GM19238 (cell line): ENCODE measurements around the gene CORO1C.
"Not testable (repeated sequence)": the region's sequence is repeated elsewhere in the genome, so short reads cannot be mapped to it uniquely, and the experiment has no call there.

Source experiments
- DNase-seq: peaks from one replicate; pipeline ENCODE4 v3.0.0; 2011; ENCODE audit warnings: low spot score; ENCODE audit not compliant: insufficient read length

Gene CORO1C

GRCh38 chr12:108635201-108635996, 95.9 kb downstream of the CORO1C start:
- DNase-seq = peak; percentile 55

- DNase-seq = no peak
Observed at GRCh38 chr12:108634341-108634751, 97.0 kb downstream of the CORO1C start.

- DNase-seq = peak; percentile 77
Observed at GRCh38 chr12:108633534-108634248, 97.6 kb downstream of the CORO1C start, which contains the start of gene SELPLG. SELPLG (minus strand) TSS chr12:108633894; CDS start chr12:108624307, 9,587 bp downstream.

- no peak for DNase-seq
Observed at GRCh38 chr12:108633081-108633533, 98.2 kb downstream of the CORO1C start.

DNA sequence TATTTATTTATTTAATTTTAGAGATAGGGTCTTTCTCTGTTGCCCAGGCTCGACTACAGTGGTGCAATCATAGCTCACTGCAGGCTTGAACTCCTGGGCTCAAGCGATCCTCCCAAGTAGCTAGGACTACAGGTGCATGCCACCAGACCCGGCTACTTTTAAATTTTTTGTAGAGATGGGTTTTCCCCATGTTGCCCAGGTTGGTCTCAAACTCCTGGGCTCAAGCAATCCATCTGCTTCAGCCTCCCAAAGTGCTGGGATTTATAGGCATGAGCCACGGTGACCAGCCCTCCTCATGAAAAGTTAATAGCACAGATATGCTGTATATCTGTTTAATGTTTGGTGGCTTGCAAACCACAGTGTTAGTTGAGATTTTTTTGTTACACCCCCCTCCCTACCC, 100.1 kb downstream of the CORO1C start:
- DNase-seq = not testable (repeated sequence)

DNA sequence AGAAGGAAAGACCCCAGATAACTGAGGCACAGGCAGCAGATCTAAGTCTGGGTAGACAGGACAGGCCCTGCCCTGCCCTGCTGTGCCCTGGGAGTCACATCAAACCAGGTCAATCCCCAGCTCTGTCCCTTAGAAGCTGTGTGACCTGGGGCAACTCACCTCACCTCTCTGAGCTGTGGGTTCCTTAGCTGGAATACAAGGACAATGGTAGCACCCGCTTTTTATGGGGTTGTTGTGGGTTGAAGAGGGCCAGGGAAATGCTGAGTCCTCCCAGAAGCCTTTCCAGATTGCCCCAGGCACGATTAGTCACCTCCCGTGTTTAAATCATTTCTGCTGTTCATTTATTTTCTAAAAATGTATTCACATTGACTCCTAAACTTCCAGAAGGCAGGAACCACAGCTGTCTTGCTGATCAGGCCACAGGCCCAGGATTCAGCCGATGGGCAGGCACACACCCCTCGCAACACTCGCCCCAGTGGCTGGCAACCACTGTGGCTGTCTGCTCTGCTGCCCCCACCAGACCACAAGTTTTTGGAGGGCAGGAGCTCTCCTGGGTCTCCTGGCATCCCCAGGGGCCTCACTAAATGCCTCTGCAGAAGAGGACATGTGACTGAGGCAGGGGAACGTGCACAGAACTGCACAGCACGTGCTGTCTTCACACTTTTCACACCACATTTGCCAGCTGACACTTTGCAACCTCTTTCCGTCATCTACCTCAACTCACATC, 100.7 kb downstream of the CORO1C start:
- no peak for DNase-seq

- DNase-seq = no peak
Observed at GRCh38 chr12:108629824-108630476, 101.4 kb downstream of the CORO1C start.

- no peak for DNase-seq
Observed at GRCh38 chr12:108629151-108629550, 102.2 kb downstream of the CORO1C start.

- no peak for DNase-seq
Observed at GRCh38 chr12:108627134-108627920, 104.0 kb downstream of the CORO1C start.

GRCh38 chr12:108625228-108625627, 106.1 kb downstream of the CORO1C start:
- no peak for DNase-seq

DNA sequence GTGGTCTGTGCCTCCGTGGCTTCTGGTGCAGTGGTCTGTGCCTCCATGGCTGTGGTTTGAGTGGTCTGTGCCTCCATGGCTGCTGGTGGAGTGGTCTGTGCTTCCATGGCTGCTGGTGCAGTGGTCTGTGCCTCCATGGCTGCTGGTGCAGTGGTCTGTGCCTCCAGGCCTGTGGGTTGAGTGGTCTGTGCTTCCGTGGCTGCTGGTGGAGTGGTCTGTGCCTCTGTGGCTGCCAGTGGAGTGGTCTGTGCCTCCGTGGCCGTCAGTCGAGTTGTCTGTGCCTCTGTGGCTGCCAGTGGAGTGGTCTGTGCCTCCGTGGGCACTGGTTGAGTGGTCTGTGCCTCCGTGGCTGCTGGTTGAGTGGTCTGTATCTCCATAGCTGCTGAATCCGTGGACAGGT, 107.7 kb downstream of the CORO1C start:
- no peak for DNase-seq

- DNase-seq = no peak
Observed at GRCh38 chr12:108622921-108623514, 108.3 kb downstream of the CORO1C start.

- DNase-seq = no peak
Observed at GRCh38 chr12:108622421-108622820, 108.9 kb downstream of the CORO1C start.

DNA sequence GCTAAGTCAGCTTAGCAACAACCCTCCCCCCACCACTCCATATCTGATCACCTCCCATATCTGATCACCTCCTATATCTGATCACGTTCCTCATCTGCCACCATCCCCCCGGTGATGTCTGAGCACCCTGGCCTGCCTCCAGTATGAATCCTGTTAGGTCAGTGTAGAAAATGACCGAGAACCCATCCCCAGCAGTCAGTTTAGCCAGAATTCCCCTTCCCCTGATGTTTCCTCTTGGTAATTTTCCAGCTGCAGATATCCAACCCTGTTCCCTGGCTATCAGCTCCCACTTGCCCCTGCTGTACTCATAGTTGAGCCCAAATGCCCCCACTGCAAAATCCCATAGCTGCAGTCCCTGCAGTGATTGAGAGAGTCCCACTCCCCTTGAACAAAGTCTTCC, 110.2 kb downstream of the CORO1C start:
- no peak for DNase-seq

- DNase-seq = no peak
Observed at GRCh38 chr12:108620236-108620879, 111.0 kb downstream of the CORO1C start.

DNA sequence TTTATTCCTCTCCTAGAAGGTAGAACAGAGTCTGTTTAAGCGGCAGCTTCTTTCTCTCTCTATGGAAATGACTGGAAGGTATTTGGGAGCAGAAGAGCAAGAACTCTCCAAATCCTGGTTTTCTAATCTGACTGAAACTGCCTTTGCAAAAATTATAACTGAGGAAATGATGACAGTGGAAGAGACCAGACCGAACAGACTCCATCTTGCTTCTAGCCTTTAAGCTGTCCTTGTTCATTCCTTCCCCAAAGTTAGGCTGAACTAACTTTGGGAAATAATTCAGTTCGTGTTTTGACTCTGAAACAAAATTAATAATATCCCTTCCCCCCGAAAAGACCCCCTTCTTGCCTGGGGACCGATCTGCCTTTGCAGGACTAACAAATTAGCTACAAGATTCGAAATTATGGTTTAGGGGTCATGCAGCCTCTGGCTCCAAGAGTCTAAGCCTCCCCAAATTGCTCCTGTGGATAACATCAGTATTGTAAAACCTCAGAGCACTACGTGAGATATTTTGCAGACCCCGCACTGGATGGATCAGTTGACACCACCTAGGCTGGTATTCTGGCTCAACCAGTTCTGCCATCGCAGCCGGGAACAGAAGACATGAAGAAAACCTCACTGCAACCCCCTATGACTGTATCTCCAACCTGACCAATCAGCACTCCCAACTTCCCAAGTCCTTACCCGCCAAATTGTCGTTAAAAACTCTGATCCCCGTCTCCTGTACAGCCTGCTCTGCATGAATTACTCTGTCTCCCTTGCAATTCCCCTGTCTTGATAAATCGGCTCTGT, 111.8 kb downstream of the CORO1C start:
- DNase-seq = no peak

- not testable (repeated sequence) for DNase-seq
Observed at GRCh38 chr12:108618953-108619274, 112.4 kb downstream of the CORO1C start.

DNA sequence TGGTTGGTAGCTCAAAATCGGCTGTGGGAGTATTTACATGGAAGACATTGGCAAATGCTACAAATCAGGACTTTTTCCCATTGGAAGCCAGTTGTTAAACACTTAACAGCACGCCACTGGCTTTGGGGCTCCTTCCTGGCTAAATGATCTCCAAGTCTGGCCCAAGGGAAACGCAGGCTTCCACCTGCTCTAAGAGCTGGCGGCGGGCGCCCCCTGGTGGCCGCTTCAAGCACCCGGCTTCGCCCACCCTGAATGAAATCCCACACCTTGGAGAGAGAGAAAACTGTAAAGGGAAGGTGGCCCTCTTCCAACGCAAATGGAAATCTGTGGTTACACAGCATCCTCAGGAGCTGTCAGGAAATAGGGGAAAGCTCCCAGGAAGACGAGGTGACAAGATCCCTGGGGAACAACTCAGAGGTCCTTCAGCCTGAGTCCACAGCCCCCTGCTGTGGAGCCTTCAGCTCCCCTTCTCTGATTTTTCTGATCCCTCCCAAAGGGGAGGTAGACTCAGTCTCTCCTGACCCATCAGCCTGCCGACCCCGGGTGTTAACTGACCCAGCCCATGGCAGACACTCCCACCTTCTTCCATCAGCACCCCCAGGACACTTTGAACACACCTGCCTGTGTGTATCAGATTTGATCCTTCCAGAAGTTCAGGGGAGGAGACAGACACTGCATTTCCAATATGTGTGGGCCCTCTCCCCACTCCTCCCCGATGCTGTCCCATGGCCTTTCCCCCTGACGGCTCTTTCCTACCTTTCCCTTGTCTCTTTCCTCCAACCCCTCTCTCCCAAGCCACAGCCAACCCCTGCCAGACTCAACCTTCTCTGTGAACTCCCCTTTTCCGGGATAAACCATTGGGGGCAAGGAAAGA, 113.0 kb downstream of the CORO1C start:
- peak; percentile 79 for DNase-seq
